ENCODE measurements around the gene DCTN5.

Gene DCTN5

DNA sequence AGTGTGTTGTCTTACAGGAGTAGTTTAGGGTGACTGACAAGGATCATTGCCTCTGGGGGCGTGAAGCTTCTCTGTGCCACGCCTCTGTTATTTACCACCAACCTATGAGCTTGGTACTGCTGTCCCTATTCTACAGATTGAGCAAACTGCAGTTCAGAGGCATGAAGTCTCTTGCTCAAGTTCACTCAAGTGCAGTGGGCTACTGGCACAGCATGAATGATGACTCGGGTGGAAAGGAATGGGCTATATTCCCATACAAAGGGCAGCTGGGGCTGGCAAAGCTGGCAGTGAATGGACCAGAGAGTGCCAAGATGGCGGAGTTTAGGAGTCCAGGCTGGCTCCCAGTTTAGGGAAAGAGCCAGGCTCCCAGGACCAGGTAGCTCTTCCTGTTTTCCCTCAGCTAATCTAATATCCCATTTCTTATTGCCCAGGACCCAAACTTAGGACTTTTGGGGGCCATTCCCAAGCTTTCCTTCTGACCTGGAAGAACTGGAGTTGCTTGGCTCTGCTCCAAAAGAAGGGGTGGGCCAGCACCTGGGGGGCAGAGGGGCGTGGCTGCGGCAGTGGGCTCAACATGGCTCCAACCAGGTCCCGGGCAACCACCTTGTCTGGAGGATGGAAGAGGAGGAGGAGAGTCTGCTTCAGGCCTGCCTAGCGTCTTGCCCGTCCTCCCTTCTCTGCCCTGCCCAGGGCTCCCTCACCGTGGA, 50.4 kb downstream of the DCTN5 start:
- Histone ChIP-seq H2BK12ac (ENCODE audit: low read length) (no peak overlapping the region), H3K18ac (ENCODE audit: low read length) (no peak overlapping the region), H2BK5ac (ENCODE audit: low read depth, low read length, poor library complexity) (no peak overlapping the region), H2AK5ac (ENCODE audit: low read length) (no peak overlapping the region), H3K36me3 (ENCODE audit: control insufficient read depth in 1 of 2, insufficient read depth in 2 of 2, low read length in 2 of 2) (peaks cover 55 to 56% of the 10 kb centered on the region in 2 experiments), H4K12ac (ENCODE audit: low read depth, low read length) (no peak overlapping the region), H3K23ac (ENCODE audit: low read length) (no peak overlapping the region), H3K14ac (ENCODE audit: low read length) (no peak overlapping the region), H2AFZ (ENCODE audit: insufficient read depth, low read length, poor library complexity) (no peak overlapping the region), H3K27ac (ENCODE audit: low read depth, low read length) (no peak overlapping the region), H3K4me1 (ENCODE audit: control insufficient read depth in 1 of 2, insufficient read depth in 2 of 2, low read length in 2 of 2) (peaks cover 3 to 15% of the 10 kb centered on the region in 2 experiments), H2BK120ac (ENCODE audit: insufficient read depth, low read length, poor library complexity) (no peak overlapping the region), H3K4ac (ENCODE audit: low read depth, low read length) (no peak overlapping the region), H3K9ac (ENCODE audit: low read length) (no peak overlapping the region), H3K79me1 (ENCODE audit: low read length) (no peaks in the 10 kb centered on the region), H3K9me3 (ENCODE audit: insufficient read depth, low read depth, low read length) (no peaks in the 10 kb centered on the region), H3K79me2 (ENCODE audit: control insufficient read depth, insufficient read depth, low read length, poor library complexity) (no peaks in the 10 kb centered on the region), H3K4me2 (ENCODE audit: low read length) (no peak overlapping the region), H4K91ac (ENCODE audit: low read depth, low read length) (no peak overlapping the region), H3K27me3 (ENCODE audit: insufficient read depth, low read length) (no peaks in the 10 kb centered on the region), H4K8ac (ENCODE audit: low read depth, low read length) (no peak overlapping the region), H3K4me3 (ENCODE audit: low read depth, low read length) (no peak overlapping the region)
- no CpG with 5 or more reads among the region's 10 CpGs for WGBS (ENCODE audit: extremely low coverage, insufficient coverage, insufficient read length)
- DNase-seq, result no peak

DNA sequence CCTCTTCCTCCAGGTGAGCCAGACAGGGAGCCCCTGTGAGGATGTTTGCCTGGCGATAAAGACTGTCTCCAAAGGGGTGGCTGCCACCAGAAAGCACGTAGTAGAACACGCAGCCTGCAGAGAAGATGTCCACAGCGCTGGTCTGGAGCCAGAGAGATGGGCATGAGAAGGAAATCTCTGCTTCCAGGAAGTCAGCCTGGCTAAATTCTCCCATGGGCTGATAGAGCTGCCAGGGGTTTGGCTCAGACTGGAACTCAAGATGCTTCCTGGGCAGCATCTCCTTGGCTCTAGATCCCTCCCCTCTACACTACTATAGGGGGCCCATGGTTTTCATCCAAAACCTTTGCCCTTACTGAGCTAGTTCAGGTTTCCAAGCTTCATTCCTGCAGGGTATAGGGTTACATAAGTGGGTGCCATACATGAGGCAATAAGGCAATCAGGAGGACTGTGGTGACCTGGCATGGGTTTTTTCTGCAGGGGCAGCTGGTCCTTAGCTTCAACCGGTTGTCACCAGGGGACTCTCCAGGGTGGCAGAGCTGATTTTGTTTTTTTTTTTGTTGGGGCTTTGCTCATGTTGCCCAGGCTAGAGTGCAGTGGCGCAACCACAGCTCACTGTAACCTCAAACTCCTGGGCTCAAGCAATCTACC, 51.0 kb downstream of the DCTN5 start:
- Histone ChIP-seq H3K4me3 (ENCODE audit: low read depth, low read length) (no peak overlapping the region), H4K12ac (ENCODE audit: low read depth, low read length) (no peak overlapping the region), H2BK120ac (ENCODE audit: insufficient read depth, low read length, poor library complexity) (no peak overlapping the region), H2BK12ac (ENCODE audit: low read length) (no peak overlapping the region), H3K27me3 (ENCODE audit: insufficient read depth, low read length) (no peaks in the 10 kb centered on the region), H2AK5ac (ENCODE audit: low read length) (no peak overlapping the region), H3K23ac (ENCODE audit: low read length) (no peak overlapping the region), H3K36me3 (ENCODE audit: control insufficient read depth in 1 of 2, insufficient read depth in 2 of 2, low read length in 2 of 2) (peaks cover 51% of the 10 kb centered on the region in 2 experiments), H4K8ac (ENCODE audit: low read depth, low read length) (no peak overlapping the region), H3K9ac (ENCODE audit: low read length) (no peak overlapping the region), H3K79me2 (ENCODE audit: control insufficient read depth, insufficient read depth, low read length, poor library complexity) (no peaks in the 10 kb centered on the region), H3K4me2 (ENCODE audit: low read length) (no peak overlapping the region), H2BK5ac (ENCODE audit: low read depth, low read length, poor library complexity) (no peak overlapping the region), H3K79me1 (ENCODE audit: low read length) (no peaks in the 10 kb centered on the region), H3K27ac (ENCODE audit: low read depth, low read length) (no peak overlapping the region), H3K4me1 (ENCODE audit: control insufficient read depth in 1 of 2, insufficient read depth in 2 of 2, low read length in 2 of 2) (peaks cover 3 to 13% of the 10 kb centered on the region in 2 experiments), H3K18ac (ENCODE audit: low read length) (no peak overlapping the region), H3K9me3 (ENCODE audit: insufficient read depth, low read depth, low read length) (no peaks in the 10 kb centered on the region), H3K14ac (ENCODE audit: low read length) (no peak overlapping the region), H4K91ac (ENCODE audit: low read depth, low read length) (no peak overlapping the region), H2AFZ (ENCODE audit: insufficient read depth, low read length, poor library complexity) (no peak overlapping the region), H3K4ac (ENCODE audit: low read depth, low read length) (no peak overlapping the region)
- DNase-seq, result no peak
- no CpG with 5 or more reads among the region's 6 CpGs for WGBS (ENCODE audit: extremely low coverage, insufficient coverage, insufficient read length)

DNA sequence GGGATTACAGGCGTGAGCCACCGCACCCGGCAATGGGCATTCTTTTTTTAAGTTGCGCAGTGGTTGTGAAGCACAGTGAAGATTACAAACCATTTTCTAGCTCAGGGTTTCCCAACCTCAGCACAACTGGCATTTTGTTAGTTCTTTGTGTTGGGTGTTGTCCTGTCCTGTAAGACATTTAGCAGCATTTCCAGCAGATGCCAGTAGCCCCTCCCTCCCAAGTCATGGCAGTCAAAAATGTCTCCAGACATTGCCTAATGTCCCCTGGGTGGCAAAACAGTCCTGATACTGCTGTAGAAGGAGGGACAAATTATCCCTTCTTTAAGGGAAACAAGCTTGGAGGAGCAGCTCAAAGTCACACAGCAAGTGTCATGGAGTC, 53.0 kb downstream of the DCTN5 start:
- Histone ChIP-seq H4K12ac (ENCODE audit: low read depth, low read length) (peak overlapping the region; percentile 27), H3K4me2 (ENCODE audit: low read length) (peak overlapping the region; percentile 47), H3K27me3 (ENCODE audit: insufficient read depth, low read length) (no peaks in the 10 kb centered on the region), H3K27ac (ENCODE audit: low read depth, low read length) (no peak overlapping the region), H3K79me2 (ENCODE audit: control insufficient read depth, insufficient read depth, low read length, poor library complexity) (no peaks in the 10 kb centered on the region), H2AK5ac (ENCODE audit: low read length) (no peak overlapping the region), H3K79me1 (ENCODE audit: low read length) (no peaks in the 10 kb centered on the region), H4K91ac (ENCODE audit: low read depth, low read length) (no peak overlapping the region), H3K36me3 (ENCODE audit: control insufficient read depth in 1 of 2, insufficient read depth in 2 of 2, low read length in 2 of 2) (peaks cover 32 to 34% of the 10 kb centered on the region in 2 experiments), H3K9me3 (ENCODE audit: insufficient read depth, low read depth, low read length) (no peaks in the 10 kb centered on the region), H2BK5ac (ENCODE audit: low read depth, low read length, poor library complexity) (no peak overlapping the region), H3K4me1 (ENCODE audit: control insufficient read depth in 1 of 2, insufficient read depth in 2 of 2, low read length in 2 of 2) (peaks cover 3 to 12% of the 10 kb centered on the region in 2 experiments), H2AFZ (ENCODE audit: insufficient read depth, low read length, poor library complexity) (no peak overlapping the region), H3K14ac (ENCODE audit: low read length) (no peak overlapping the region), H2BK12ac (ENCODE audit: low read length) (no peak overlapping the region), H3K18ac (ENCODE audit: low read length) (no peak overlapping the region), H2BK120ac (ENCODE audit: insufficient read depth, low read length, poor library complexity) (no peak overlapping the region), H3K4me3 (ENCODE audit: low read depth, low read length) (no peak overlapping the region), H3K23ac (ENCODE audit: low read length) (no peak overlapping the region), H3K4ac (ENCODE audit: low read depth, low read length) (no peak overlapping the region), H4K8ac (ENCODE audit: low read depth, low read length) (no peak overlapping the region), H3K9ac (ENCODE audit: low read length) (no peak overlapping the region)
- DNase-seq, result no peak
- no CpG with 5 or more reads among the region's 4 CpGs for WGBS (ENCODE audit: extremely low coverage, insufficient coverage, insufficient read length)

DNA sequence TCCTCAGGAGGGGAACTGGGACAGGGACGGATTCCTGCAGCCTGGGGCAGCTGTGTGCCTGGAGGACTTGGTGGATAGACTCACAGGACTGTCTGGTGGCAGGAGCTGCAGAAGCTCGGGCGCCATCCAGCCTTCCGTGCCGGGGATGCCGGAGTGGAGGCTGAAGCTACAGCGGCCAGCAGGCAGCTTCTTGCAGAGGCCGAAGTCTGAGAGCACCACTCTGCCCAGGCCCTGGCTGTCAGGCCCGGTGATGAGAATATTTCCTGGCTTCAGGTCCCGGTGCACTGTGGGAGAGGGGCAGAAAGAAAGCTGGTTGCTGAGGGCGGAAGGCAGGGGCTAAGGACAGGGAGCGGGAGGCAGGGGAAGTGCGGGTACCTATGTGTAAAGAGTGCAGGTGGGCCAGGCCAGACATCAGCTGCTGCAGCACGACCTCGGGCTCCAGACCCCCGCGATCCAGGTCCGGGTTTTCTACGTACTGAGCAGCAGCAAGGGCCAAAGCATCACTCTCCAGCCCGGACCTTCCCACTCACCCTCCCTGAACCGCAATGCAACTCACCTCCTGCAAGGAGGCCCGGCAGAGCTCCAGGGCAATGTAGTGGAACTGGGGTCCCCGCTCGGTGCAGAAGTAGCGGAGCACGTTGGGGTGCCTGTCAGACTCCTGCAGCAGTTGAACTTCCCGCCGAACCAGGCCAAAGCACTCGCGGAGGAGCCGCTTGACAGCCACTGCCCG, 53.5 kb downstream of the DCTN5 start:
- no peak for DNase-seq
- Histone ChIP-seq H3K9ac (ENCODE audit: low read length) (no peak overlapping the region), H3K4me1 (ENCODE audit: control insufficient read depth in 1 of 2, insufficient read depth in 2 of 2, low read length in 2 of 2) (peaks cover 3 to 12% of the 10 kb centered on the region in 2 experiments), H2BK12ac (ENCODE audit: low read length) (no peak overlapping the region), H3K18ac (ENCODE audit: low read length) (no peak overlapping the region), H3K27me3 (ENCODE audit: insufficient read depth, low read length) (no peaks in the 10 kb centered on the region), H3K9me3 (ENCODE audit: insufficient read depth, low read depth, low read length) (no peaks in the 10 kb centered on the region), H3K4me2 (ENCODE audit: low read length) (peak overlapping the region; percentile 47), H3K4me3 (ENCODE audit: low read depth, low read length) (no peak overlapping the region), H3K79me1 (ENCODE audit: low read length) (no peaks in the 10 kb centered on the region), H2BK5ac (ENCODE audit: low read depth, low read length, poor library complexity) (no peak overlapping the region), H2AFZ (ENCODE audit: insufficient read depth, low read length, poor library complexity) (peak overlapping the region; percentile 43), H4K12ac (ENCODE audit: low read depth, low read length) (peak overlapping the region; percentile 27), H3K23ac (ENCODE audit: low read length) (no peak overlapping the region), H3K27ac (ENCODE audit: low read depth, low read length) (no peak overlapping the region), H2BK120ac (ENCODE audit: insufficient read depth, low read length, poor library complexity) (no peak overlapping the region), H3K79me2 (ENCODE audit: control insufficient read depth, insufficient read depth, low read length, poor library complexity) (no peaks in the 10 kb centered on the region), H4K91ac (ENCODE audit: low read depth, low read length) (no peak overlapping the region), H2AK5ac (ENCODE audit: low read length) (no peak overlapping the region), H3K14ac (ENCODE audit: low read length) (no peak overlapping the region), H4K8ac (ENCODE audit: low read depth, low read length) (peak overlapping the region; percentile 58), H3K36me3 (ENCODE audit: control insufficient read depth in 1 of 2, insufficient read depth in 2 of 2, low read length in 2 of 2) (peaks cover 26 to 28% of the 10 kb centered on the region in 2 experiments), H3K4ac (ENCODE audit: low read depth, low read length) (no peak overlapping the region)
- no CpG with 5 or more reads among the region's 32 CpGs for WGBS (ENCODE audit: extremely low coverage, insufficient coverage, insufficient read length)
